Adrenal gland (tissue), 5 donors: ENCODE results near the gene CBL.

Experiments used
- CTCF ChIP-seq, 6 experiments: fragments of 450-650 bp in 4 of 6; fragments of 200-600 bp in 2 of 6; sonication (generic) in 1 of 6; IDR thresholded peaks; 1 replicate in 5 of 6; 2 replicates in 1 of 6; pipeline versions ENCODE4 v1.5.1 to v1.8.0; 2016 to 2021; ENCODE audit warnings: antibody characterized with exemption in 6 of 6, mild to moderate bottlenecking in 2 of 6, moderate library complexity in 1 of 6
- POLR2A ChIP-seq, 2 donors: fragments of 450-650 bp; IDR thresholded peaks; one replicate each; pipeline ENCODE4 v1.6.1; 2017; ENCODE audit warnings: antibody characterized with exemption in 2 of 2, mild to moderate bottlenecking in 2 of 2, moderate library complexity in 1 of 2
- donor health status: DM: no; HTN: no; CAD: no.

GRCh38 chr11:119236490-119236889 lies 30.4 kb downstream of the CBL start:
- no peak for TF ChIP-seq POLR2A (IDR thresholded peaks at IDR 0.05)
- TF ChIP-seq CTCF (IDR thresholded peaks at IDR 0.05): no peak
